Karpas-422 (cell line): ENCODE measurements around the gene CA12. TPM values are rescaled to one million over a fixed set of nuclear protein-coding genes. Genes with fewer than 3 reads are reported as not detected.
"Not testable (repeated sequence)": the region's sequence is repeated elsewhere in the genome, so short reads cannot be mapped to it uniquely, and the experiment has no call there.

Experiments
- DNase-seq: peaks from one replicate; pipeline ENCODE4 v3.0.0-alpha.2; 2015
- H2AFZ ChIP-seq: fragments of 200-600 bp; sonication (generic); 2 replicates; pipeline ENCODE4 v1.6.1; 2014; ENCODE audit warnings: antibody characterized with exemption, low read length, mixed read lengths
- H3K27ac ChIP-seq: fragments of 200-600 bp; sonication (generic); 2 replicates; pipeline ENCODE4 v1.5.1; 2014; ENCODE audit warnings: mild to moderate bottlenecking, low read length, moderate library complexity
- H3K27me3 ChIP-seq: fragments of 200-600 bp; sonication (generic); 2 replicates; pipeline ENCODE4 v1.6.1; 2014; ENCODE audit warnings: low read length, mixed read lengths
- H3K36me3 ChIP-seq: fragments of 200-600 bp; sonication (generic); 2 replicates; pipeline ENCODE4 v1.6.1; 2014; ENCODE audit warnings: low read length, mixed read lengths; ENCODE audit not compliant: insufficient read depth
- H3K4me1 ChIP-seq: fragments of 200-600 bp; sonication (generic); 2 replicates; pipeline ENCODE4 v1.6.1; 2014; ENCODE audit warnings: mild to moderate bottlenecking, low read length, mixed read lengths
- H3K4me2 ChIP-seq: fragments of 200-600 bp; sonication (generic); 2 replicates; pipeline ENCODE4 v1.6.1; 2014; ENCODE audit warnings: low read length, low read depth, mild to moderate bottlenecking; ENCODE audit not compliant: poor library complexity, severe bottlenecking
- H3K4me3 ChIP-seq: fragments of 200-600 bp; sonication (generic); 2 replicates; pipeline ENCODE4 v1.5.1; 2014; ENCODE audit warnings: mild to moderate bottlenecking, antibody characterized with exemption, low read length, mixed read lengths
- H3K79me2 ChIP-seq: fragments of 200-600 bp; sonication (generic); 2 replicates; pipeline ENCODE4 v1.6.1; 2014; ENCODE audit warnings: mild to moderate bottlenecking, low read length, mixed read lengths
- H3K9ac ChIP-seq: fragments of 200-600 bp; sonication (generic); 2 replicates; pipeline ENCODE4 v1.6.0; 2014; ENCODE audit warnings: low read length
- H3K9me2 ChIP-seq: fragments of 200-600 bp; sonication (generic), shearing (Covaris generic); replicated peaks from 2 replicates; pipeline ENCODE4 v1.6.0; 2014; ENCODE audit warnings: mild to moderate bottlenecking, low read length, moderate library complexity; ENCODE audit not compliant: insufficient read depth
- H3K9me3 ChIP-seq: fragments of 300-700, 200-600 bp; sonication (generic); 2 replicates; pipeline ENCODE4 v1.6.1; 2014; ENCODE audit warnings: low read length, mixed read lengths
- H4K20me1 ChIP-seq: fragments of 200-600 bp; sonication (generic); 2 replicates; pipeline ENCODE4 v1.6.1; 2014; ENCODE audit warnings: mild to moderate bottlenecking, antibody characterized with exemption, low read length, low read depth; ENCODE audit not compliant: insufficient read depth
- total RNA-seq: library from RNA; depleted of rRNA; stranded (reverse); fragments of >200 nt; shearing (Covaris generic); gene quantifications from 2 replicates; pipeline ENCODE4 v1.2.3, GENCODE V29; 2014; ENCODE audit warnings: low replicate concordance

CA12 gene
- total RNA-seq, 1 experiment from 2014 or later: not detected

- no peak overlapping the region for H3K9ac ChIP-seq
- H4K20me1 ChIP-seq: no peaks in the 10 kb centered on the region
- DNase-seq: no peak
- H3K4me1 ChIP-seq: no peaks in the 10 kb centered on the region
- no peaks in the 10 kb centered on the region for H3K27me3 ChIP-seq
- no peaks in the 10 kb centered on the region for H3K9me2 ChIP-seq
- H3K9me3 ChIP-seq: no peaks in the 10 kb centered on the region
- H3K4me2 ChIP-seq: no peak overlapping the region
- no peak overlapping the region for H2AFZ ChIP-seq
- H3K36me3 ChIP-seq: no peaks in the 10 kb centered on the region
- no peak overlapping the region for H3K27ac ChIP-seq
- no peak overlapping the region for H3K4me3 ChIP-seq
- no peaks in the 10 kb centered on the region for H3K79me2 ChIP-seq
Measured at GRCh38 chr15:63329567-63330350, 51.9 kb downstream of the CA12 start.

- H3K4me2 ChIP-seq: no peak overlapping the region
Measured at GRCh38 chr15:63327648-63328421, 53.8 kb downstream of the CA12 start.

DNA sequence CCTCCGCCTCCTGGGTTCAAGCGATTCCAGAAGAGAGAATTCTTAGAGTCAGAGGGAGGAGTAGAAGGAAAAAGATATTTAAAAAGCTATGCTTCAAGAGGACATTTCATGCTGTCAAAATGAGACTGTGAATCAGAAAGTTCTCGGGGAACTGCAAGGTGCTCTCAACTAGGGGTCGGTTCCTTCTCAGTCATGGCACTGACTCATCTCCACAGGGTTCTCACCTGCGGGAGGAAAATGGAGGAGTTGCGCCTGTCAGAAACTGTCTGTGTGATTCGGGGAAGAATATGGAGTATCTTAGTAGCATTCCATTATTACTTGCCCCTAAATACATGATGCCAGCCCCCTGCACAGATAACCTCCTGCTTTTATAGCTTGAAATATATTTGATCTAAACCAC, 56.9 kb downstream of the CA12 start:
- no peak overlapping the region for H3K4me2 ChIP-seq
- no peak overlapping the region for H2AFZ ChIP-seq
- no peaks in the 10 kb centered on the region for H3K9me3 ChIP-seq
- no peaks in the 10 kb centered on the region for H3K27me3 ChIP-seq
- H3K4me3 ChIP-seq: no peak overlapping the region
- no peak for DNase-seq
- no peaks in the 10 kb centered on the region for H3K4me1 ChIP-seq
- H4K20me1 ChIP-seq: no peaks in the 10 kb centered on the region
- no peaks in the 10 kb centered on the region for H3K9me2 ChIP-seq
- H3K36me3 ChIP-seq: no peaks in the 10 kb centered on the region
- H3K79me2 ChIP-seq: no peaks in the 10 kb centered on the region
- no peak overlapping the region for H3K9ac ChIP-seq
- H3K27ac ChIP-seq: no peak overlapping the region

More at GRCh38 chr15:63327648-63328421, 53.8 kb downstream of the CA12 start:
- Histone ChIP-seq H3K9ac (no peak overlapping the region), H3K4me3 (no peak overlapping the region), H3K36me3 (no peaks in the 10 kb centered on the region), H3K9me3 (no peaks in the 10 kb centered on the region), H3K9me2 (no peaks in the 10 kb centered on the region), H3K79me2 (no peaks in the 10 kb centered on the region), H3K27me3 (no peaks in the 10 kb centered on the region), H2AFZ (no peak overlapping the region), H3K27ac (no peak overlapping the region), H3K4me1 (no peaks in the 10 kb centered on the region), H4K20me1 (no peaks in the 10 kb centered on the region)
- no peak for DNase-seq

DNA sequence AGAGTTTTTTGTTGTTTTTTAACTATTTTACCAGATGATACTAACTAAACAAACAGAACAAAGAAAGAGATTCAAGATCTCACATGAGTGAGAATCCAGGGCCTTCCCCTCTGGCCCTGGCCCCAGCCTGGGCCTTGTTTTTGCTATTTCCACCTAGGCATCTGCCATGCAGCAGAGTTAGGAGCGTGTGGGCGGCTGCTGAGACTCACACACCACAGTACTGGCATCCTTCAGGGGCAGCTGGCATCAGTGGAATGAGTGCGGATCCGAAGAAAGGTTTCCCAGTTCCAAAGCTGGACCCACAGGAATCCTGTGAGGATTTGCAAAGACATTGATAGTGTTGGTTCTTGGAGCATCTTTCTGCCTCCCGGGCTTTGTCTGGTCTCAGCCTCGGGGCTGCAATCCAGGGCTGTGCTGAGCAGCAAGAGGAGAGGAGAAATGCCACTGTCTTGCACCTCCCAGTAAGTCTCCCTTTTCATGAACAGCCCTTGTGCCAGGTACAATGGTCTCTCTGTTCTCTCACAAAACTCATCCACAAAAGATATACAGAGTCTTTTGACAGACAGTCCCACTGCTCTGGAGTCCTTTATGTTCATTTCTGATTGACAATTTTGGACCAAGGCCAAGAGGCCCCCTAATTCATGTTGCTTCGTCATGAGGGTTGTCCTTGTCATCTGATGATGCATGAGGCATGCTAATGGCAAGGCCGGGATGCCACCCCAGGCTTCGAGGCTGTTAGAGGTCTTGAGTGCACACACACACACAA, 57.7 kb downstream of the CA12 start:
- Histone ChIP-seq H3K27me3 (no peaks in the 10 kb centered on the region), H3K9ac (no peak overlapping the region), H3K4me3 (no peak overlapping the region), H3K9me3 (no peaks in the 10 kb centered on the region), H3K27ac (no peak overlapping the region), H4K20me1 (no peaks in the 10 kb centered on the region), H3K36me3 (no peaks in the 10 kb centered on the region), H3K4me1 (no peaks in the 10 kb centered on the region), H3K9me2 (no peaks in the 10 kb centered on the region), H2AFZ (no peak overlapping the region), H3K4me2 (no peak overlapping the region), H3K79me2 (no peaks in the 10 kb centered on the region)
- no peak for DNase-seq

- no peak overlapping the region for H3K27ac ChIP-seq
- H3K9ac ChIP-seq: no peak overlapping the region
- H3K4me2 ChIP-seq: no peak overlapping the region
- no peaks in the 10 kb centered on the region for H4K20me1 ChIP-seq
- H3K36me3 ChIP-seq: no peaks in the 10 kb centered on the region
- no peak overlapping the region for H3K4me3 ChIP-seq
- DNase-seq: peak; percentile 39
- no peak overlapping the region for H2AFZ ChIP-seq
- no peaks in the 10 kb centered on the region for H3K27me3 ChIP-seq
- no peaks in the 10 kb centered on the region for H3K9me2 ChIP-seq
- H3K79me2 ChIP-seq: no peaks in the 10 kb centered on the region
- H3K9me3 ChIP-seq: no peaks in the 10 kb centered on the region
- no peaks in the 10 kb centered on the region for H3K4me1 ChIP-seq
Measured at GRCh38 chr15:63322541-63322940, 59.1 kb downstream of the CA12 start.

- no peaks in the 10 kb centered on the region for H3K4me1 ChIP-seq
- H3K27me3 ChIP-seq: no peaks in the 10 kb centered on the region
- H4K20me1 ChIP-seq: no peaks in the 10 kb centered on the region
- no peak overlapping the region for H2AFZ ChIP-seq
- no peaks in the 10 kb centered on the region for H3K9me3 ChIP-seq
- H3K4me3 ChIP-seq: no peak overlapping the region
- no peak overlapping the region for H3K27ac ChIP-seq
- no peak overlapping the region for H3K9ac ChIP-seq
- DNase-seq: no peak
- no peaks in the 10 kb centered on the region for H3K79me2 ChIP-seq
- no peak overlapping the region for H3K4me2 ChIP-seq
- H3K9me2 ChIP-seq: no peaks in the 10 kb centered on the region
- no peaks in the 10 kb centered on the region for H3K36me3 ChIP-seq
Measured at GRCh38 chr15:63321462-63321861, 60.2 kb downstream of the CA12 start.

GRCh38 chr15:63320981-63321380, 60.7 kb downstream of the CA12 start:
- not testable (repeated sequence) for DNase-seq, H4K20me1 ChIP-seq, H3K9ac ChIP-seq

DNA sequence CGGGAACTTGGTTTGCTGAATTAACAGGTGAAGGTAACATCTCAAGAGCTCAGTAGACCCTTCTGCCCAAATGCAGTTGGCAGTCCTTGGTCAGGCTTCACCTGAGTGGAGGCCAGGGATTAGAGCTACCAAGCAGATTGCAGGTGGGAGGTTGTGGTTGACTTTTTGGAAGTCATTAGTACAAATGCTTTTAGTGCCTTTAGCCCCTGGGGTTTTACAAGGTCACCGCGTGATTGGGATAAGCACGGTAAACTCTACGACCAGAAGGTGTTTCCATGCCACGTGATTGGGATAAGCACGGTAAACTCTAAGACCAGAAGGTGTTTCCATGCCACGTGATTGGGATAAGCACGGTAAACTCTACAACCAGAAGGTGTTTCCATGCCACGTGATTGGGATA, 61.2 kb downstream of the CA12 start:
- not testable (repeated sequence) for H3K4me2 ChIP-seq, H3K4me1 ChIP-seq, H3K27ac ChIP-seq, H3K79me2 ChIP-seq, H2AFZ ChIP-seq, H4K20me1 ChIP-seq, H3K9me2 ChIP-seq, H3K9me3 ChIP-seq, H3K4me3 ChIP-seq, H3K27me3 ChIP-seq, H3K9ac ChIP-seq, H3K36me3 ChIP-seq
- DNase-seq: peak; percentile 23

More at GRCh38 chr15:63320981-63321380, 60.7 kb downstream of the CA12 start:
- not testable (repeated sequence) for H3K4me3 ChIP-seq, H3K27ac ChIP-seq, H2AFZ ChIP-seq, H3K27me3 ChIP-seq, H3K9me3 ChIP-seq, H3K4me1 ChIP-seq, H3K9me2 ChIP-seq, H3K4me2 ChIP-seq, H3K79me2 ChIP-seq, H3K36me3 ChIP-seq
